ENCODE measurements around the gene SPR.

DNA sequence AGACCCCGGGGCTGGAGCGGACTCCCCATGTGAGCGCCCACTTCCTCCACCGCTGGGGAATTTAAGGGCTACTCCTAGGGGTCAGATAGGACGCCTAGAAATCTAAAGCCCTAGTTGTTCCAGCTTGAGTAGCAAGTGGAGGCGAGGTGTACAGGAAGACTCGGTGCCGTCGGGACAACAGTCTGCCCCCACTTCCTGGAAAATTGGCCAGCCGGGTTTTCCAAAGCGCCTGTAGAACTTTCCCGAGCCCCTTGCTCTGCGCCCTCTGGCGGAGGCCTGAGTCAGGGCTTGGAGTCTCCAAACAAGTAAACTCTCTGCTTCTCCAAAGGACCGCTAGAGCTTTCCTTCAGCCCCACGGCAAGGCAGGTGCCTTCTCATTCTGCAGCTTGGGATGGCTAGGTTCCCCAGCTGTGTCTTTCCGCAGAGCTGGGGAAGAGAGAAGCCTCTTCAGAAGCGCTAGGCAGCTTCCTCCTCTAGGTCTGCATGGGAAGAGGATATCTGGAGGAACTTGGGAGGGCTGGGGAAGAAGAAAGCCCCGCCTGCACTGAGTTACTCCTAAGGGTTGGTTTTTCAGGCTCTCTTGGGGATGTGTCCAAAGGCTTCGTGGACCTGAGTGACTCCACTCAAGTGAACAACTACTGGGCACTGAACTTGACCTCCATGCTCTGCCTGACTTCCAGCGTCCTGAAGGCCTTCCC, 681 bp downstream of the SPR start:
- TF ChIP-seq, protein P1, sequence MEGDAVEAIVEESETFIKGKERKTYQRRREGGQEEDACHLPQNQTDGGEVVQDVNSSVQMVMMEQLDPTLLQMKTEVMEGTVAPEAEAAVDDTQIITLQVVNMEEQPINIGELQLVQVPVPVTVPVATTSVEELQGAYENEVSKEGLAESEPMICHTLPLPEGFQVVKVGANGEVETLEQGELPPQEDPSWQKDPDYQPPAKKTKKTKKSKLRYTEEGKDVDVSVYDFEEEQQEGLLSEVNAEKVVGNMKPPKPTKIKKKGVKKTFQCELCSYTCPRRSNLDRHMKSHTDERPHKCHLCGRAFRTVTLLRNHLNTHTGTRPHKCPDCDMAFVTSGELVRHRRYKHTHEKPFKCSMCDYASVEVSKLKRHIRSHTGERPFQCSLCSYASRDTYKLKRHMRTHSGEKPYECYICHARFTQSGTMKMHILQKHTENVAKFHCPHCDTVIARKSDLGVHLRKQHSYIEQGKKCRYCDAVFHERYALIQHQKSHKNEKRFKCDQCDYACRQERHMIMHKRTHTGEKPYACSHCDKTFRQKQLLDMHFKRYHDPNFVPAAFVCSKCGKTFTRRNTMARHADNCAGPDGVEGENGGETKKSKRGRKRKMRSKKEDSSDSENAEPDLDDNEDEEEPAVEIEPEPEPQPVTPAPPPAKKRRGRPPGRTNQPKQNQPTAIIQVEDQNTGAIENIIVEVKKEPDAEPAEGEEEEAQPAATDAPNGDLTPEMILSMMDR (IDR thresholded peaks at IDR 0.05; ENCODE audit: low read length) = peak; percentile 78
- TF ChIP-seq EZH2 (IDR thresholded peaks at IDR 0.05; ENCODE audit: borderline replicate concordance, low read length) = no peak

Measured in OCI-LY1 (cell line).